ENCODE data around the gene IL11RA. TPM values are rescaled to one million over a fixed set of nuclear protein-coding genes. Genes with fewer than 3 reads are reported as not detected.
A peak's percentile ranks its signal among the peaks of the same experiment; 100 is the strongest.

IL11RA gene
- total and polyA plus RNA-seq, 2 donors from 2014 or later = 15.2 to 17.7 TPM

DNA sequence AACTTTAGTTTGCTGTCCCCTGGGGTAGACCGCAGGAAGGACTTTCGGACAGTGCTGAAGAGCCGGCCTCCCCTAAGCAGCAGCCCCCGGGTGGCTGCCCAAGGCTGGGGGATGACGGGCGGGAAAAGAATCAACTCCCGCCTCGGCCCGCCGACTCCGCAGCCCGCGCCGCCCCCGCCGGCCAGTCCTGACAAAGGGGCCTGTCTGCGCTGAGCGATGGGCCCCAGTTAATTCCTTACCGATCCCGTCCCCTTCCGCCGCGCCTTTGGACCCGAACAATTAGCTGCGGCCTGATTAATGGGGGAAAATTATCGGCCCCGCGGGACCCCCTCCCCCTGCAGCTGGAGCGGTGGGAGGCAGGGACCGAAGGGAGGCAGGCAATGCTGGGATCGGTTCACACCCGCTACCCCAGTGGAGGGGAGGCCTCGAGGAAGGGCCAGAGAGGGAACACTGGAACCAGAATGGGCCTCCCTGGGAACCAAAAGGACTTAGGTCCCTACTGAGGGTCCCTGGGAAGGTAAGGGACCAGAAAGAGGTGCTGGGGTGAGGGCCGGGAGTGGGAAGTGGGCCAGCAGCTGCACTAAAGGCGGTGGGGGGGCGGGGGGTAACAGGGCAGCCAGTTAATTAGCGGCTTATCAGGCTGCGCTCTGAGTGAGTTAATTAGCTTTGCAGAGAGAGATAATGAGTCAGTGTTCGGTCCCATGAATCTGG, 27.4 kb upstream of the IL11RA start:
- Histone ChIP-seq H3K4me3 (ENCODE audit: low read length in 3 of 3) (no peak overlapping the region), H3K9me3 (ENCODE audit: control insufficient read depth in 2 of 3, insufficient read depth in 1 of 3, low read length in 3 of 3) (no peaks in the 10 kb centered on the region), H3K27me3 (ENCODE audit: control insufficient read depth, insufficient read depth, low read length) (peaks cover 39% of the 10 kb centered on the region), H3K27ac (ENCODE audit: low read depth in 2 of 2, low read length in 2 of 2) (no peak overlapping the region), H3K36me3 (ENCODE audit: control insufficient read depth in 2 of 3, insufficient read depth in 3 of 3, low read length in 3 of 3) (no peaks in the 10 kb centered on the region), H3K4me1 (ENCODE audit: control insufficient read depth in 2 of 3, insufficient read depth in 2 of 3, low read depth in 1 of 3, low read length in 3 of 3) (peaks cover under 1 to 17% (median 4%) of the 10 kb centered on the region in 3 donors), H3K9ac (ENCODE audit: low read length in 3 of 3) (no peak overlapping the region)
- intact Hi-C loops (cut with DNase I) = no loop called here
- no peak for FAIRE-seq
- TF ChIP-seq CTCF (IDR thresholded peaks at IDR 0.05; ENCODE audit: borderline replicate concordance, extremely low read depth, insufficient read depth) = no peak
- peak in 3 of 5 donors; percentile 37 to 64 (median 62) for DNase-seq

- no peak for DNase-seq
- H3K4me1 ChIP-seq (ENCODE audit: control insufficient read depth in 2 of 3, insufficient read depth in 2 of 3, low read depth in 1 of 3, low read length in 3 of 3) = peaks cover 0 to 13% (median 4%) of the 10 kb centered on the region in 3 donors
- no peaks in the 10 kb centered on the region for H3K9me3 ChIP-seq (ENCODE audit: control insufficient read depth in 2 of 3, insufficient read depth in 1 of 3, low read length in 3 of 3)
- no peak for TF ChIP-seq CTCF (IDR thresholded peaks at IDR 0.05; ENCODE audit: borderline replicate concordance, extremely low read depth, insufficient read depth)
- no peak for FAIRE-seq
- intact Hi-C loops (cut with DNase I) = no loop called here
- H3K4me3 ChIP-seq (ENCODE audit: low read length in 3 of 3) = no peak overlapping the region
- peaks cover 39% of the 10 kb centered on the region for H3K27me3 ChIP-seq (ENCODE audit: control insufficient read depth, insufficient read depth, low read length)
- no peaks in the 10 kb centered on the region for H3K36me3 ChIP-seq (ENCODE audit: control insufficient read depth in 2 of 3, insufficient read depth in 3 of 3, low read length in 3 of 3)
- no peak overlapping the region for H3K9ac ChIP-seq (ENCODE audit: low read length in 3 of 3)
- H3K27ac ChIP-seq (ENCODE audit: low read depth in 2 of 2, low read length in 2 of 2) = no peak overlapping the region
Observed at GRCh38 chr9:34625186-34625486, 26.8 kb upstream of the IL11RA start.

DNA sequence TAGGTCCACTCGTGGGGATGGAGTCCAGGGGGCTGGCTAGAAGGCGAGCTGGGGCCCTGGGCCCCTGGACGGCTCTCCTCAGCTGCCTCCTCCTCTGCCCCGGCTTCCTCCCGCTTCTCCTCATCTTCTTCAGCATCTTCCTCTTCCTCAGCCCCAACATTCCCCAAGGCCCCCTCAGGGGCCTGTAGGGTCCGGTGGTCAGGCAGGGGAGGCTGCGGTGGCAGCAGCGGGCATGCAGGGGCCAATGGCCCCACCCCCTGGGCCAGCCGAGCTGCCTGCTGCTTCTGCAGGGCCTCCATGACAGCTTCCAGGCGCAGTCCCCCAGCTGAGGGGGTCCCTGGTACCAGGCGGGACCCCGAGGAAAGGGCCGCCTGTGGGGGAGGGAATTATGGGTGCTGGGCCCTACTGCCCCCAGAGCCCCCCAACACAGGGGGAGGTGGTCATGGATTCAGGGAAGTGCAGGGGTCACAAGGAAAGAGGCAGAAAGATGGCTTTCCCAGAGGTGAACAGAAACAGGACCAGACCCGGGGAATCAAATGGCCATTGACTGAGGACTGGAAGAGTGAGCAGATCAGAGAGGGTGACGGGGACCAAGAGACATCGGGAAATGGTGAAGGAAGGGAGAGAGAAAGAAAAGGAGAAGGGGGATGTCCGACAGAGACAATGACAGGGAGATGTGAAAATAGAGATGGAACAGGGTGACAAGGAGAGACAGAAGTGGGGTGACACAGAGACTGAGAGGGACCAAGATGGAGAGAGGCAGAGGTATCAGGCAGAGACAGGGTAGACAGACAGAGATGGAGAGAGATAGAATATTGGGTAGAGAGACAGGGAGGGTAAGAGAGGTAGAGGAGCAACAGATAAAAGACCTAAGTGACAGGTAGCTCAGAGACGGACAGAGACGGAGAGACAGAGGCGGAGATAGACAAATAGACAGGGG, 24.0 kb upstream of the IL11RA start:
- no peaks in the 10 kb centered on the region for H3K36me3 ChIP-seq (ENCODE audit: control insufficient read depth in 2 of 3, insufficient read depth in 3 of 3, low read length in 3 of 3)
- H3K4me3 ChIP-seq (ENCODE audit: low read length in 3 of 3) = peak overlapping the region in 1 of 3 donors; percentile 21
- DNase-seq (no peak), FAIRE-seq (no peak)
- peaks cover 0 to 11% (median 0%) of the 10 kb centered on the region in 3 donors for H3K4me1 ChIP-seq (ENCODE audit: control insufficient read depth in 2 of 3, insufficient read depth in 2 of 3, low read depth in 1 of 3, low read length in 3 of 3)
- no peaks in the 10 kb centered on the region for H3K9me3 ChIP-seq (ENCODE audit: control insufficient read depth in 2 of 3, insufficient read depth in 1 of 3, low read length in 3 of 3)
- H3K9ac ChIP-seq (ENCODE audit: low read length in 3 of 3) = no peak overlapping the region
- peaks cover 44% of the 10 kb centered on the region for H3K27me3 ChIP-seq (ENCODE audit: control insufficient read depth, insufficient read depth, low read length)
- TF ChIP-seq CTCF (IDR thresholded peaks at IDR 0.05; ENCODE audit: borderline replicate concordance, extremely low read depth, insufficient read depth) = no peak
- intact Hi-C loops (cut with DNase I) = no loop called here
- no peak overlapping the region for H3K27ac ChIP-seq (ENCODE audit: low read depth in 2 of 2, low read length in 2 of 2)
